Hematopoietic multipotent progenitor cell treated with erythropoietin and hydrocortisone succinate and interleukin-3 and kit ligand, for 17 days (in vitro differentiated cells): ENCODE measurements around the gene PEX16.
"Not testable (repeated sequence)": the region's sequence is repeated elsewhere in the genome, so short reads cannot be mapped to it uniquely, and the experiment has no call there.

ENCODE experiments used
- DNase-seq: peaks from one replicate; pipeline ENCODE4 v3.0.0-alpha.2; 2015; ENCODE audit warnings: low spot score

PEX16 gene

GRCh38 chr11:45918331-45918941 is 759 bp upstream of the PEX16 start:
- peak; percentile 64 for DNase-seq

- DNase-seq, result no peak
These were observed 423 bp downstream of the PEX16 start for GRCh38 chr11:45917286-45917622.

GRCh38 chr11:45915446-45915845 is 2.2 kb downstream of the PEX16 start:
- DNase-seq, result no peak

GRCh38 chr11:45913942-45914635 is 3.6 kb downstream of the PEX16 start:
- no peak for DNase-seq

GRCh38 chr11:45913514-45913913 is 4.2 kb downstream of the PEX16 start:
- DNase-seq, result no peak

GRCh38 chr11:45910623-45911022 is 7.1 kb downstream of the PEX16 start:
- no peak for DNase-seq

GRCh38 chr11:45909594-45910475 is 7.8 kb downstream of the PEX16 start:
- no peak for DNase-seq

- DNase-seq, result no peak
These were observed 9.7 kb downstream of the PEX16 start for GRCh38 chr11:45907911-45908370.

- no peak for DNase-seq
These were observed 10.6 kb downstream of the PEX16 start, which contains the start of gene FREY1 for GRCh38 chr11:45906965-45907611. Gene FREY1, minus strand, starts transcription at chr11:45907271. Its CDS starts 26 bp downstream, at chr11:45907245.

GRCh38 chr11:45906096-45906682 is 11.5 kb downstream of the PEX16 start:
- no peak for DNase-seq

- DNase-seq, result not testable (repeated sequence)
These were observed 12.1 kb downstream of the PEX16 start for GRCh38 chr11:45905576-45905975.

GRCh38 chr11:45905095-45905494 is 12.6 kb downstream of the PEX16 start:
- DNase-seq, result no peak

GRCh38 chr11:45904309-45904915 is 13.3 kb downstream of the PEX16 start:
- no peak for DNase-seq

- DNase-seq, result no peak
These were observed 15.0 kb downstream of the PEX16 start for GRCh38 chr11:45902452-45903380.

- no peak for DNase-seq
These were observed 16.1 kb downstream of the PEX16 start for GRCh38 chr11:45901626-45902025.

- no peak for DNase-seq
These were observed 16.6 kb downstream of the PEX16 start for GRCh38 chr11:45900916-45901617.

GRCh38 chr11:45900175-45900800 is 17.4 kb downstream of the PEX16 start:
- DNase-seq, result not testable (repeated sequence)

- no peak for DNase-seq
These were observed 18.1 kb downstream of the PEX16 start for GRCh38 chr11:45899448-45900174.

- DNase-seq, result no peak
These were observed 18.6 kb downstream of the PEX16 start for GRCh38 chr11:45899086-45899447.
